ENCODE data around the gene TNIP2.

GRCh38 chr4:2761035-2761923 is 5.1 kb upstream of the TNIP2 start:
- no peak for TF ChIP-seq SUZ12 (IDR thresholded peaks at IDR 0.05; ENCODE audit: extremely low read depth, insufficient read depth, insufficient read length)
- no peak for TF ChIP-seq ZNF274 (IDR thresholded peaks at IDR 0.05; ENCODE audit: low read depth, low read length)
- no peak for TF ChIP-seq YY1 (IDR thresholded peaks at IDR 0.05; ENCODE audit: insufficient read depth, insufficient read length)

Measured in NT2/D1 (cell line).